ENCODE results near the gene COL23A1. TPM values are rescaled to one million over a fixed set of nuclear protein-coding genes. Genes with fewer than 3 reads are reported as not detected.

The COL23A1 gene
- total RNA-seq, 1 experiment from 2014 or later, result 15.0 TPM

DNA sequence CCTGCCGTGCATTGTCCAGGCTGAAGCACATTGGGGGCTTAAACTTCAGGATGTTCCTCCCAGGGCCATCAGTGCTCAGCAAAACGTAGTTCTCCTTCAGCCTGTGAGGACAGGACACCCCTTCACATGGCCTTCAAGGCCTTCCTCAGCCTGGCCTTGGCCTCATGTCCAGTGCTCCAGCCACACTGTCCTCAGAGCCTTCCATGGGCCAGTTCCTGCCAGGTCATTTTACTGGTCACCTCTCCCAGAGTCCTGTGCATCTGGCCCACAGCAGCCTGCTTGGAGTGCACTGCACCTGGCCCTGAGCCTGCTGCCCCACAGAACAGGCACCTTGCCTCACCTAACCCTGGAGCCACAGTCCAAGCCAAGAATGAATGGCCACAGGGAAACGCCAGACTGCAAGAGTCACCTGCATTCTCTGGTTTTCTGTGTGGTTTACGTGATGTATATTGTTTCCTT, 377.2 kb downstream of the COL23A1 start (continued):
- TF ChIP-seq, protein P1, sequence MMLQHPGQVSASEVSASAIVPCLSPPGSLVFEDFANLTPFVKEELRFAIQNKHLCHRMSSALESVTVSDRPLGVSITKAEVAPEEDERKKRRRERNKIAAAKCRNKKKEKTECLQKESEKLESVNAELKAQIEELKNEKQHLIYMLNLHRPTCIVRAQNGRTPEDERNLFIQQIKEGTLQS (CRISPR knock-in tag; conservative IDR thresholded peaks at IDR 0.05), result peak; percentile 41; the same call in 1 of the 2 replicates
- TF ChIP-seq EMX1 (CRISPR knock-in tag; IDR thresholded peaks at IDR 0.05), result no peak
- TF ChIP-seq RORB (CRISPR knock-in tag; IDR thresholded peaks at IDR 0.05), result no peak
- peak; percentile 66; the same call in 1 of the 2 replicates for TF ChIP-seq PRRX2 (CRISPR knock-in tag; IDR thresholded peaks at IDR 0.05)

DNA sequence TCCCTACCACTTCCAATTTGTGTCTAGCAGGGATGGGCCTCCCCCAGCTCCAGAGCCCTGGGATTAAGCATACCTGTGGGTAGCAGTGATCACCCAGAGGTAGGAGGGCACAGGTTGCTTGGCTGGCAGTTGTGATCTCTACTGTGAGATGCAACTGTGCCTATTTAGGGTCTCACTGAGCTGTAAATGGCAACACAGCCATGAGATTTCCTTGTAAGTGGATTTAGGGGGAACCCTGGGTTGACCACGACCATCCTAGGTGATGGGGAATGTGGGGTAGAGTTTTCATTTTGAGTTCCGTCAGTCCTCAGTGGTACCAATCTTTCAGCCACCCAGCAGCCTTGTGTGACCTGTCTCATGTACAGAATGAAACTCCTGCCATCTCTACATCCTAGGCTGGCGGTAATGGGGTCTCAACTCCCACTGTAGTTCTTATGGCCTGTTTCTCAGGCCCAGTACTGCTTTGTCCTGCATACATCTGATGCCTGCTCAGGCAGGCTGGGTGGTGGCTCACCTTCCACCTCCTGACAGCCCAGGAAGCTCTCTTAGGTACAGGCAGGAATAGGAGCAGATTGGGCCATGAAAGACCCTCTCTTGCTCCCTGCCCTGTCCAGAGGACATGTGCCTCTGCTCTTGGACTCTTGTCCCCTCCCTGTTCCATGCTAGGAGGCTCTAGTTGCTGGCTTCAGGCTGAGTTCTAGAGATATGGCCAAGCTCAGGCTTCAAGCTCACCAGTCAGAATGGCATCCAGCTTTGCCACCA, 377.8 kb downstream of the COL23A1 start:
- no peak overlapping the region for H3K27ac Mint-ChIP-seq
- H3K4me1 Mint-ChIP-seq, result peaks cover 18% of the 10 kb centered on the region
- ATAC-seq (peak; percentile 2), DNase-seq (ENCODE audit: low spot score) (no peak)
- ChIA-PET POLR2A (interaction anchor here (1.1 to 2.2 kb wide), 5 partner anchors 8 to 32 kb away, joined by 3 to 12 read pairs (median 8); partner anchors contain the start of gene HNRNPAB), CTCF (interaction anchor here (1.2 to 1.6 kb wide), 4 partner anchors 15 to 136 kb away, joined by 3 to 4 read pairs (median 4); no protein-coding TSS in a partner anchor)
- peaks cover 84% of the 10 kb centered on the region for H3K36me3 Mint-ChIP-seq
- no peak overlapping the region for H3K4me3 Mint-ChIP-seq
- TF ChIP-seq ZNF532 (CRISPR knock-in tag; IDR thresholded peaks at IDR 0.05; ENCODE audit: borderline replicate concordance) (peak; percentile 75), TEAD1 (CRISPR knock-in tag; IDR thresholded peaks at IDR 0.05) (no peak), PRRX2 (CRISPR knock-in tag; IDR thresholded peaks at IDR 0.05) (0 out of 2 replicates have a peak, but pooled peaks have one; percentile 62), SOX15 (CRISPR knock-in tag; IDR thresholded peaks at IDR 0.05) (no peak), ZMAT4 (CRISPR knock-in tag; IDR thresholded peaks at IDR 0.05) (no peak), SMAD3 (CRISPR knock-in tag; IDR thresholded peaks at IDR 0.05; ENCODE audit: borderline replicate concordance) (no peak), MXD4 (CRISPR knock-in tag; IDR thresholded peaks at IDR 0.05; ENCODE audit: borderline replicate concordance) (no peak), ESRRA (CRISPR knock-in tag; IDR thresholded peaks at IDR 0.05; ENCODE audit: borderline replicate concordance) (no peak)
- TF ChIP-seq, protein P2, sequence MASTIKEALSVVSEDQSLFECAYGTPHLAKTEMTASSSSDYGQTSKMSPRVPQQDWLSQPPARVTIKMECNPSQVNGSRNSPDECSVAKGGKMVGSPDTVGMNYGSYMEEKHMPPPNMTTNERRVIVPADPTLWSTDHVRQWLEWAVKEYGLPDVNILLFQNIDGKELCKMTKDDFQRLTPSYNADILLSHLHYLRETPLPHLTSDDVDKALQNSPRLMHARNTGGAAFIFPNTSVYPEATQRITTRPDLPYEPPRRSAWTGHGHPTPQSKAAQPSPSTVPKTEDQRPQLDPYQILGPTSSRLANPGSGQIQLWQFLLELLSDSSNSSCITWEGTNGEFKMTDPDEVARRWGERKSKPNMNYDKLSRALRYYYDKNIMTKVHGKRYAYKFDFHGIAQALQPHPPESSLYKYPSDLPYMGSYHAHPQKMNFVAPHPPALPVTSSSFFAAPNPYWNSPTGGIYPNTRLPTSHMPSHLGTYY (CRISPR knock-in tag; IDR thresholded peaks at IDR 0.05), result peak; percentile 42; the same call in 1 of the 2 replicates
- H3K9me3 Mint-ChIP-seq, result no peaks in the 10 kb centered on the region
- H3K27me3 Mint-ChIP-seq (ENCODE audit: low read depth), result no peaks in the 10 kb centered on the region

DNA sequence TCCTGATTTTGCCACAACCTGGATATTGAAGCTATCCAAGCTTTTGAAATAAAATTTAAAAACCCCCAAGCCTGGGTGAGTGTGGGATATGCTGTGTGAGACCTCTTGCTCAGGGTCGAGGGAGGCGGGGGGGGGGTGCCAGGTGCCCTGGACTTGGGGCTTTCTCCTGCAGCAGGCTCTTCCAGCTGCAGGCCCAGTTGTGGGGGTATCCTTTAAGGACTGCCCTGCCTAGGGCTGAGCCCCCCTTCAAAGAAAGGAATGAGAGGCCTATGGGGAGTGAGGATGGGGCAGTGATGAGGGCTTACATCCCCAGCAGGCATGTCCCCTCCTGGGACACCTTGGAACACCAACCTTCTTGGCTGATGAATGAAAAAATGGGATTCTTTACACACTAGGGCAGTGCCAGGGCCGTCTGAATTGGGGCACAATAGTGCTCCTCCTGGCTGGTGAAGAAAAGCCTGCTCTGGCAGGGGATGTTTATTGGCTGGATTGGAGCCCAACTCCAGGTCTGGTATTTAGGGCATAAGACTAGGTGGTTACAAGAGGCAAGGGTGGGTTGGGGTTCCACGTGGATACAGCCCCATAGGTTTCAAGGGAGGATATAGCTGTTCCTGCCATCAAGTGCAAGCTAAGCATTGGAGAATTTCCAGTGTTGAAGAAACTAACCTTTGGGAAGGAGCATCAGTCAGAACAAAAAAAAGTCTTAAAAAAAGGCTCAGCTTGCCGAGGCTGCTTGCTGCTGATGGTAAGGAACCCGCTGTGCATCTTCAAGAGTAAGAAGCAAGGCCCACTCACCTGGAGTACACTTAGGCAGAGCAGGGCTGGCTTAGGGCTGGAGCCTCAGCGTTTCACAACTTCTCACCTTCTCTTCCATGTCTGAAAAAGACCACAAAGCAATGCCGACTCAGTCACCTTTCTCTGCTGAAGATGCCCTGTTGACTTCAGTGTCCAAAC, 378.8 kb downstream of the COL23A1 start:
- no peak for DNase-seq (ENCODE audit: low spot score)
- ChIA-PET POLR2A (interaction anchor here (0.6 to 1.8 kb wide), 4 partner anchors 9 to 71 kb away, joined by 3 to 7 read pairs (median 4); no protein-coding TSS in a partner anchor), CTCF (interaction anchor here (1.2 to 1.6 kb wide), 2 partner anchors 14 to 24 kb away, joined by 3 to 4 read pairs; no protein-coding TSS in a partner anchor)
- Mint-ChIP-seq H3K36me3 (peaks cover 88% of the 10 kb centered on the region), H3K9me3 (no peaks in the 10 kb centered on the region), H3K4me3 (no peak overlapping the region), H3K27me3 (ENCODE audit: low read depth) (no peaks in the 10 kb centered on the region), H3K27ac (peak overlapping the region; percentile 49), H3K4me1 (peaks cover 21% of the 10 kb centered on the region)
- ATAC-seq, result no peak
- TF ChIP-seq ZNF532 (CRISPR knock-in tag; IDR thresholded peaks at IDR 0.05; ENCODE audit: borderline replicate concordance) (peak; percentile 65; the same call in 1 of the 2 replicates), EMX1 (CRISPR knock-in tag; IDR thresholded peaks at IDR 0.05) (0 out of 2 replicates have a peak, but pooled peaks have one; percentile 60), NFATC4 (CRISPR knock-in tag; IDR thresholded peaks at IDR 0.05) (peak; percentile 73)
- TF ChIP-seq, protein P3, sequence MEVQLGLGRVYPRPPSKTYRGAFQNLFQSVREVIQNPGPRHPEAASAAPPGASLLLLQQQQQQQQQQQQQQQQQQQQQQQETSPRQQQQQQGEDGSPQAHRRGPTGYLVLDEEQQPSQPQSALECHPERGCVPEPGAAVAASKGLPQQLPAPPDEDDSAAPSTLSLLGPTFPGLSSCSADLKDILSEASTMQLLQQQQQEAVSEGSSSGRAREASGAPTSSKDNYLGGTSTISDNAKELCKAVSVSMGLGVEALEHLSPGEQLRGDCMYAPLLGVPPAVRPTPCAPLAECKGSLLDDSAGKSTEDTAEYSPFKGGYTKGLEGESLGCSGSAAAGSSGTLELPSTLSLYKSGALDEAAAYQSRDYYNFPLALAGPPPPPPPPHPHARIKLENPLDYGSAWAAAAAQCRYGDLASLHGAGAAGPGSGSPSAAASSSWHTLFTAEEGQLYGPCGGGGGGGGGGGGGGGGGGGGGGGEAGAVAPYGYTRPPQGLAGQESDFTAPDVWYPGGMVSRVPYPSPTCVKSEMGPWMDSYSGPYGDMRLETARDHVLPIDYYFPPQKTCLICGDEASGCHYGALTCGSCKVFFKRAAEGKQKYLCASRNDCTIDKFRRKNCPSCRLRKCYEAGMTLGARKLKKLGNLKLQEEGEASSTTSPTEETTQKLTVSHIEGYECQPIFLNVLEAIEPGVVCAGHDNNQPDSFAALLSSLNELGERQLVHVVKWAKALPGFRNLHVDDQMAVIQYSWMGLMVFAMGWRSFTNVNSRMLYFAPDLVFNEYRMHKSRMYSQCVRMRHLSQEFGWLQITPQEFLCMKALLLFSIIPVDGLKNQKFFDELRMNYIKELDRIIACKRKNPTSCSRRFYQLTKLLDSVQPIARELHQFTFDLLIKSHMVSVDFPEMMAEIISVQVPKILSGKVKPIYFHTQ (CRISPR knock-in tag; IDR thresholded peaks at IDR 0.05), result peak; percentile 70; the same call in 1 of the 2 replicates
